NB4 (cell line): Measurements from ENCODE around the gene MAP2K3.

Experiments used
- POLR2A ChIP-seq: IDR thresholded peaks from 2 replicates; pipeline ENCODE4 v1.6.1; 2011; ENCODE audit warnings: mild to moderate bottlenecking; ENCODE audit not compliant: insufficient read length; ENCODE audit errors: extremely low read depth
- TF ChIP-seq, protein P1 (sequence below): IDR thresholded peaks from one replicate; pipeline ENCODE4 v1.5.1; 2012; ENCODE audit warnings: low read depth, low read length
- TF ChIP-seq, protein P2 (sequence below): IDR thresholded peaks from 2 replicates; pipeline ENCODE4 v1.6.1; 2011; ENCODE audit warnings: low read depth, low read length

DNA sequence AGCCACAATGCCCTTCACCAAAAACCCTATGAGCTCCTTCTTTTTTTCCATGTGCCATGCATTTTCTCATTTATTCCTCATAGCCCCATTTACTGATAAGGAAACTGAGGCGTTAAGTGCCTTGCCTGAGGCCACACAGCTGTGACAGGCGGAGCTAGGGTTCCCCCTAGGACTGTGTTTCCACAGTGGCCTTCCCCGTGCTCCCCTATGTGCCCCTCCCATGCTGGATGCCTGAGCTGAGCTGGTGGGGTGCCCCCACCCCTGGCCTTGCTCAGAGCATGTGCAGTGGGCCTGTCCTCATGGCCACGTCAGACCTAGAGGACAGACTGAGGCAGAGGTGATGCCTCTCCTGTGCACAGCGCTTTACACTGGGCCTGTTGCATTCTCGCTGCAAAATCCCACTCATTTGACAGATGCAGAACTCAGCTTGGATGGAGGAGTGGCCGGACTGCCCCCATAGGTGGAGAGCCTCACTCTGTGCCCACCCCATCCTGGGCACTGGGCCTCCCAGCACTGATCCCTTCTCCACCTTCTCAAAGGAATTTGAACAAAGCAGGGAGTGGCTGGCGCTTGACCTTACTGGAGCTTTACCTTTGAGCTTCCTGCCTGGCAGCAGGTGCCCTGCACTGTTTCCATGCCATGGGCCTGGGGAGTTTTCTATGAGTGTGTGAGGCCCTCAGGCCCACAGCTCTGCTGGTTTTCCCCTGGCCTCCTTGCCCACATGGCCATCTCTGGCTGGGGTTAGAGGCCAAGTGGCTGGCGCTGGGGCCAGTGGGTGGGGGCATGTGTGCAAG is 2.6 kb downstream of the MAP2K3 start:
- TF ChIP-seq, protein P1, sequence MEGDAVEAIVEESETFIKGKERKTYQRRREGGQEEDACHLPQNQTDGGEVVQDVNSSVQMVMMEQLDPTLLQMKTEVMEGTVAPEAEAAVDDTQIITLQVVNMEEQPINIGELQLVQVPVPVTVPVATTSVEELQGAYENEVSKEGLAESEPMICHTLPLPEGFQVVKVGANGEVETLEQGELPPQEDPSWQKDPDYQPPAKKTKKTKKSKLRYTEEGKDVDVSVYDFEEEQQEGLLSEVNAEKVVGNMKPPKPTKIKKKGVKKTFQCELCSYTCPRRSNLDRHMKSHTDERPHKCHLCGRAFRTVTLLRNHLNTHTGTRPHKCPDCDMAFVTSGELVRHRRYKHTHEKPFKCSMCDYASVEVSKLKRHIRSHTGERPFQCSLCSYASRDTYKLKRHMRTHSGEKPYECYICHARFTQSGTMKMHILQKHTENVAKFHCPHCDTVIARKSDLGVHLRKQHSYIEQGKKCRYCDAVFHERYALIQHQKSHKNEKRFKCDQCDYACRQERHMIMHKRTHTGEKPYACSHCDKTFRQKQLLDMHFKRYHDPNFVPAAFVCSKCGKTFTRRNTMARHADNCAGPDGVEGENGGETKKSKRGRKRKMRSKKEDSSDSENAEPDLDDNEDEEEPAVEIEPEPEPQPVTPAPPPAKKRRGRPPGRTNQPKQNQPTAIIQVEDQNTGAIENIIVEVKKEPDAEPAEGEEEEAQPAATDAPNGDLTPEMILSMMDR = no peak
- TF ChIP-seq POLR2A = no peak
- TF ChIP-seq, protein P2, sequence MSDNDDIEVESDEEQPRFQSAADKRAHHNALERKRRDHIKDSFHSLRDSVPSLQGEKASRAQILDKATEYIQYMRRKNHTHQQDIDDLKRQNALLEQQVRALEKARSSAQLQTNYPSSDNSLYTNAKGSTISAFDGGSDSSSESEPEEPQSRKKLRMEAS = no peak
